ENCODE data around the gene ST8SIA2.

The ST8SIA2 gene, protein sequence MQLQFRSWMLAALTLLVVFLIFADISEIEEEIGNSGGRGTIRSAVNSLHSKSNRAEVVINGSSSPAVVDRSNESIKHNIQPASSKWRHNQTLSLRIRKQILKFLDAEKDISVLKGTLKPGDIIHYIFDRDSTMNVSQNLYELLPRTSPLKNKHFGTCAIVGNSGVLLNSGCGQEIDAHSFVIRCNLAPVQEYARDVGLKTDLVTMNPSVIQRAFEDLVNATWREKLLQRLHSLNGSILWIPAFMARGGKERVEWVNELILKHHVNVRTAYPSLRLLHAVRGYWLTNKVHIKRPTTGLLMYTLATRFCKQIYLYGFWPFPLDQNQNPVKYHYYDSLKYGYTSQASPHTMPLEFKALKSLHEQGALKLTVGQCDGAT

GRCh38 chr15:92393071-92393979 lies at the start of gene ST8SIA2:
TSS of gene ST8SIA2 (plus strand) at chr15:92393881. CDS start at chr15:92394065, 184 bp downstream.
- DNase-seq (ENCODE audit: low read depth in 2 of 2), result no peak

DNA sequence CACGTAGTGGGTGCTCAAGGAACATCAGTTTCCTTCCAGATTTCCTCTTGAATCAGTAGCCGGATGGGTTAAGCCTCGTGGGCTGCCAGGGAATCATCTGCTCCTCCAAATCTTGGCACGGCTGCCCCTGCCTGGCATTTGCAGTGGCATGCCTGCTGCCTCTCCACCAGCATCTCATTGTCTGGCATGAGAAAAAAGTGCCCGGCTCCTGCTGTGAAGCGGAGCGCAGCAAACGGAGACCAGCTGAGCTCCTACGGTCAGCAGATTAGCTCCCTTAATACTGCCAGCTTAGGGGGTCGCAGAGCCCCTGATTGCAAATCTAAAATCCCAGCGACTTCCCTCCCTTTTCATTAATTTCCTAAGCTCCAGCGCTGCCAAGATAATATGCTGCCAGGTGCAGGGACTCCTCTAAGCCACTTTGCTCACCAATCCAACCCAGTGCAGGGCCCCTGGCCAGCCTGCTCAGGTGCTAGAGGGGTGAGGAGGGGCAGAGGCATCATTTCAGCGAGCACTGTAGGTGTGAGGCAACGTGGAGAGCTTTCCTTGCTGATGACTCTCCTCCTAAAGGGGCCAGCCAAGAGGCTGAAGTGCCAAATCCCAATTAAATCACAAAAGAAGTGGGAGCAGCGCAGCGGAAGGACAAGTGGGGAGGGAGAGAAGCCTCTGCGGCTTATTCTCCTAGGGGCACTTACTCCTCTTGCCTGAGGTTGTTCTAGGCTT lies 49.6 kb upstream of the ST8SIA2 start:
- DNase-seq (ENCODE audit: low read depth in 2 of 2), result no peak

GRCh38 chr15:92346063-92346462 lies 47.6 kb upstream of the ST8SIA2 start:
- no peak for DNase-seq (ENCODE audit: low read depth in 2 of 2)

DNA sequence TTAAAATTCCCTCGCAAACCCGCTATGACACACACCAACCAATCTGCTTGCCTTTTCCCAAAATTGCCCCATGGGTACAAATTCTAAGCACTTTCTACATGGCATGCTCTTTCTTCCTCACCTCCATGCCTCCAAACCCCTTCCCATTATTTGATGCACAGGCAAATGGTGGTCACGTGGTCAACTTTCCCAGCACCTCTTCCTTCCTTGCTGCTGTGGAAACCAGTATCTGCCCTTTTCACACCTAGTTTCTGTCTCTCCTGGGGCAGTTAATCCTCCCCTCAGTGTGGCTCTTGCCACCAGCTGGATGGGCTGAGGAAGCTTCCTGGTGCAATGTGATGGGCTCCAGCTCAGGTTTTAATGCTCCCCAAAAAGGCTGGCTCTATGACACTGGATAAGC lies 38.4 kb upstream of the ST8SIA2 start:
- no peak for DNase-seq (ENCODE audit: low read depth in 2 of 2)

- no peak for DNase-seq (ENCODE audit: low read depth in 2 of 2)
These were observed 32.2 kb upstream of the ST8SIA2 start for GRCh38 chr15:92361321-92362000.

- DNase-seq (ENCODE audit: low read depth in 2 of 2), result no peak
These were observed 31.7 kb upstream of the ST8SIA2 start for GRCh38 chr15:92362001-92362350.

GRCh38 chr15:92365084-92365483 lies 28.6 kb upstream of the ST8SIA2 start:
- DNase-seq (ENCODE audit: low read depth in 2 of 2), result no peak

GRCh38 chr15:92365906-92366305 lies 27.8 kb upstream of the ST8SIA2 start:
- DNase-seq (ENCODE audit: low read depth in 2 of 2), result no peak

DNA sequence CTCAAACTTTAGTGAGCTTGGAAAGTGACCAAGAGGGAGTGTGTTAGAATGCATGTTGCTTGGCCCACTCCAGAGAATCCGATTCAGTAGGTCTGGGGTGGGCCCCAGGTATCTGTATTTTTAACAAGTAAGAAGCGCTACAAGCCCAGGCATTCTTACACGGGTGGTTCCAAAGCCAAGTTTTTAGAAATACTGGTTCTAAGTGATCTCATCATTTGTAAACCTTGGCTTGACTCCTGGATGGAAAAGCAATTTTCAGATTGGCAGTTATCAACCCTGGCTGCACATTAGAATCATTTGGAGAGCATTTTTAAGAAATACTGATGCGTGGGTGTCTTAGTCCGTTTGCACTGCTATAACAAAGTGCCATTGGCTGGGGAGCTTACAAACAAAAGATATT lies 27.3 kb upstream of the ST8SIA2 start:
- no peak for DNase-seq (ENCODE audit: low read depth in 2 of 2)

GRCh38 chr15:92375057-92375456 lies 18.6 kb upstream of the ST8SIA2 start:
- DNase-seq (ENCODE audit: low read depth in 2 of 2), result no peak

DNA sequence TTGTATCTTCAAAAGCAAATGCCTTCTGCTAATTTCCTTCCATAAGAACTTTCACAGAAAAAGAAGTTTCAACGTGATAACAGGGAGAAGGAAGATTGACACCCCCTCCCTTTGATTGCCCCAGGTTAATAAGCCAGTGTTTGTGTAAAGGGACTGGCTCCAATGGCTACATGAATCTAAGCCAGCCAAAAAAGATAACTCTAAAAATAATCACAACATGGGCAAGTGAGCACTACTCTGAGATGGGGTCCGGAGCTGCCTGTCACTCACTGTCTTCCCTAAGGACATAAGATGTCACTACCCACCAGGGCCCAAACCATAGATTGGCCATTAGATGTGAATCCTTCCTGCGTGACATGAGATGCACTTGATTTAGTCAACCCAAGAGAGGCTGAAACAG lies 17.6 kb upstream of the ST8SIA2 start:
- DNase-seq (ENCODE audit: low read depth in 2 of 2), result no peak

GRCh38 chr15:92377083-92377789 lies 16.4 kb upstream of the ST8SIA2 start:
- DNase-seq (ENCODE audit: low read depth in 2 of 2), result no peak

DNA sequence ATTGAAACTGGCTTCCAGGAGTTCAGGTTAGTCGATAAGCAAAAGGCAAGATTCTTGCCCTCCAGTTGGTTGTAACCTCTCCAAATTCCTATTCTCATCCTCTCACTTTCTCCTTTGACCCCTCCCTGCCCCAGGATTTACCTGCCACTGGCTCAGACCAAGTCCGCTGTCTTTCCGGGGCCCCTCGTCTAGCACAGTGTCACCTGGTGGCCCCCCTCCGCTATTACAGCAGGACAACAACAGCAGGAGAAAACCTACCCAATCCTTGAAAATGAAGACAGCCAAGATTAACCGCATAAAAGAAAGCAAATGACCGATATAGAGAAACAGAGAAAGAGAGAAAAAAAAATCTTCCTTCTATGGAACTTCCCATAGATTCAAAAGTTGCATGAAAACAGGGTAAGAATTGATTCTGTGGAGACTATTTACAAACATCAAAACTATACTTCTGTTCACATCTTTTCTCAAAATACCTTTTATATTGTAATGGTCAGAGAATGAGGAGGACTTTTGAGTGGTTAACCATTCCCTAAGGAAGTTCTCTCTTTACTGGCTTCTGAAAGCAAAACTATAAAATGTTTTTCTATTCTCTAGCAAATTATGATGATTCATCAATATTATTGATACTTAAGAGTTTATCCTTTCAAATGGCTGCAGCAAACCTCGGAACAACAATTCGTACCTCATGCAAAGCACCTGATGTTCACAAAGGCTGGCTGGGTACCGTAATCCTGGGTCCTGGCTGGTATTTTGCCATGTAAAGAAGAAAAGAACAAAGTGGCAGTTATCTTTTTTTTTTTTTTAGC lies 10.0 kb upstream of the ST8SIA2 start:
- DNase-seq (ENCODE audit: low read depth in 2 of 2), result no peak

- DNase-seq (ENCODE audit: low read depth in 2 of 2), result no peak
These were observed 9.3 kb upstream of the ST8SIA2 start for GRCh38 chr15:92384381-92384780.

GRCh38 chr15:92385096-92385495 lies 8.6 kb upstream of the ST8SIA2 start:
- no peak for DNase-seq (ENCODE audit: low read depth in 2 of 2)

DNA sequence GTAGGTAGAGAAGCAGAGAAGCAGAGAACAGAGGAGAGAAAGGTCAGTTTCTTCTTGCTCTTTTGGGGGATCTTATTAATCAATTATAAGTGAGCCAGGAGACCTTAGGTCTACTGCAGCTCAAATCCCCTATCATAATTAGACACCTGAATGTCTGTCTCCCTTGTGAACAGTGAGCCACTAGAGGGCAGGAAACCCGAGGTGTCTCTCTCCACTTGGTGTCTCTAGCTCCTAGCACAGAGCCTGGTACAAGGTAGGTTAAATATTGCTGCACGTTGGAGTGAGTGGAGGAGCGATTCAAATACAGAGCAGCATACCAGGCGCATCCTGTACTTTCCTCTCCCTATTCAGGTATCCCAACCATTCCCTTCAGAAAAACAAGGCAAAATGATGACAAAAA lies 2.0 kb upstream of the ST8SIA2 start:
- no peak for DNase-seq (ENCODE audit: low read depth in 2 of 2)

GRCh38 chr15:92392462-92392861 lies 1.2 kb upstream of the ST8SIA2 start:
- DNase-seq (ENCODE audit: low read depth in 2 of 2), result no peak

DNA sequence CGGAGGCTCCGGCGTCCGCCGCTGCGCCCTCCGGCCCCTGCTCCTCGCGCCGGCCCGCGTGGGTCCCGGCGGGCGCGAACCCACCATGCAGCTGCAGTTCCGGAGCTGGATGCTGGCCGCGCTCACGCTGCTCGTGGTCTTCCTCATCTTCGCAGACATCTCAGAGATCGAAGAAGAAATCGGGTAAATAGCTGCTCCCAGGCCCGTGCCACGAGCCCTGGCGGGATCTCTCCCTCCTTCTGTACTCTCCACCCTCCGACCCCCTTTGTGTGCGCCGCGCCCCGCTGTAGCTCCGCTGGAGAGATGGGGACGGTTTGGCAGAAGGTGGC lies 263 bp downstream of the ST8SIA2 start:
- no peak for DNase-seq (ENCODE audit: low read depth in 2 of 2)

- no peak for DNase-seq (ENCODE audit: low read depth in 2 of 2)
These were observed 822 bp downstream of the ST8SIA2 start for GRCh38 chr15:92394309-92395097.
